ENCODE results near the gene FOXJ2.

- no peak for TF ChIP-seq CTCF (IDR thresholded peaks at IDR 0.05; ENCODE audit: borderline replicate concordance, extremely low read depth, low read length, poor library complexity, severe bottlenecking)
- no peak for TF ChIP-seq EZH2 (IDR thresholded peaks at IDR 0.05; ENCODE audit: borderline replicate concordance, low read depth, low read length, severe bottlenecking)
Observed at GRCh38 chr12:8027856-8028255, 4.7 kb upstream of the FOXJ2 start.
